ENCODE results near the gene SLC7A10.
A peak's percentile ranks its signal among the peaks of the same experiment; 100 is the strongest.

Gene SLC7A10

DNA sequence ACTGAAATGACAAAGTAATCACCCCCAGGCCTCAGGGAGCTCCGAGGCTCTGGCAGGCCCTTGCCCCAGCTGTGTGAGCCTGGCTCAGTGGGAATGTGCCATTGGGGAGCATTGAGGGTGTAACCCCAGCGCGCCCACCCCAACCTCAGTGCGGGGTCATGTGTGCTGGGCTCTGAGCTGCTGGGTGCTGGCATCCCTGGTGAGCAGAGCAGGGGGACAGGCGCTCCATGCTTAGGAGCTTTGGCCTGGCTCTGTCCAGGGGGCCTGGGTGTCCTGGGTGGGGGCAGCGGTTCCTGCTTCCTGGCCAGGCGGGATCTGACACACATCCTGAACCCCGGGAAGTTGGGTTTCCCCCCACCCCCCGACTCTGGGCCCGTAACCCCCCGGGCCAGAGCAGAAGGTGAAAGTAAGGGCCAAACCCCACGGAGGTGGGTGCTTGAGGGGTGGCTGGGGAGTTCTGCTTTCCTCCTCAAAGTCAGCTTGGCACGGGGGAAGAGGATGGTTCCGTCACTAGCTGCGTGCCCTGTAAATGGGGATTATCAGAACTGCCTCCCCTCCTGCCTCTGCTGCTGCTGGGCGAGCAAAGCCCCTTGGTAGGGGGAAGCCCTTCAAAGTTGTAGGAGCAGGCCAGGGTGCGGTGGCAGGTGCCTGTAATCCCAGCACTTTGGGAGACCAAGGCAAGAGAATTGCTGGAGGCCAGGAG is 29.9 kb downstream of the SLC7A10 start:
- no peaks in the 10 kb centered on the region for H3K27me3 ChIP-seq
- peak overlapping the region; percentile 62 to 66 for H3K4me3 ChIP-seq
- TF ChIP-seq, protein P1, sequence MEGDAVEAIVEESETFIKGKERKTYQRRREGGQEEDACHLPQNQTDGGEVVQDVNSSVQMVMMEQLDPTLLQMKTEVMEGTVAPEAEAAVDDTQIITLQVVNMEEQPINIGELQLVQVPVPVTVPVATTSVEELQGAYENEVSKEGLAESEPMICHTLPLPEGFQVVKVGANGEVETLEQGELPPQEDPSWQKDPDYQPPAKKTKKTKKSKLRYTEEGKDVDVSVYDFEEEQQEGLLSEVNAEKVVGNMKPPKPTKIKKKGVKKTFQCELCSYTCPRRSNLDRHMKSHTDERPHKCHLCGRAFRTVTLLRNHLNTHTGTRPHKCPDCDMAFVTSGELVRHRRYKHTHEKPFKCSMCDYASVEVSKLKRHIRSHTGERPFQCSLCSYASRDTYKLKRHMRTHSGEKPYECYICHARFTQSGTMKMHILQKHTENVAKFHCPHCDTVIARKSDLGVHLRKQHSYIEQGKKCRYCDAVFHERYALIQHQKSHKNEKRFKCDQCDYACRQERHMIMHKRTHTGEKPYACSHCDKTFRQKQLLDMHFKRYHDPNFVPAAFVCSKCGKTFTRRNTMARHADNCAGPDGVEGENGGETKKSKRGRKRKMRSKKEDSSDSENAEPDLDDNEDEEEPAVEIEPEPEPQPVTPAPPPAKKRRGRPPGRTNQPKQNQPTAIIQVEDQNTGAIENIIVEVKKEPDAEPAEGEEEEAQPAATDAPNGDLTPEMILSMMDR (IDR thresholded peaks at IDR 0.05), result no peak
- peak overlapping the region; percentile 34 to 57 for H3K27ac ChIP-seq
- no peak for DNase-seq
- H3K4me1 ChIP-seq, result peaks cover 0 to 20% (median 14%) of the 10 kb centered on the region in 4 donors
- H3K36me3 ChIP-seq, result peaks cover 0 to 24% (median 5%) of the 10 kb centered on the region in 3 donors
- no peaks in the 10 kb centered on the region for H3K9me3 ChIP-seq
- intact Hi-C loops (cut with DNase I; ENCODE audit: low total_unique reads), result no loop called here

DNA sequence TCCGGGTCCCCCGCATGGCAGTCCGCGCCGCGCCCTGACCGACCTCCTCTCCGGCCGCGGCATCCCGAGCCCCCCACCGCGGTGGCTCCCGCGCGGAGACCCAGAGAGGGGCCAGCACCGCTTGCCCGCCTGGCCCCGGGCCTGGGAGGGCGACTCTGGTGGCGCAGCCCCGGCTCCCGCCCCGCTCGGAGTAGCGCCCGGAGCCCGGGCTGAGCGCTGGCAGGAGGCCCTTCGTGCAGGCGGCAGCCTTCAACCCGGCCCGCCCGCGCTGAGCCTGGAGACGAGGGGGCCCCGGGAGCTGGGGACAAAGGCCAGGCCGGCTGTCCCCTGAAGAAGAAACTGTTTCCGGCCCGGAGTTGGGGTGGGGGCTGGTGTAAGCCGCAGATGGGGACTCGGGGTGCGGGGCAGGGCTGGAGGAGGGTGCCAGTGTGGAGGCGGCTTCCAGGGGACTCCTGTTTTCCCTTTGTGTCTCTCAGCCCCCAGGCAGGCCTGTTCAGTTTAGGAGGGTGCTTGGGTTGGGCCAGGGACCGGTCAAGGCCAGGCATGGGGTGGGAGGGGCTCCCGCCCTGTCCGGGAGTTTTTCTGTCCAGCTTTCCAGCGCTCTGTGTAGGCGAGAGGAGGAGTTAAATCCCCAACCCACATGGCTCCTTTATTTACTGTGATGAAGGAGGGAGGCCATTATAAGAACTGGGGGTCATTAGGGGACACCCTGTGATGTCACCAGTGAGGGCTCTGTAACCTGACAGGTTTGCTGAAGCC is 30.6 kb downstream of the SLC7A10 start:
- intact Hi-C loops (cut with DNase I; ENCODE audit: low total_unique reads), result no loop called here
- Histone ChIP-seq H3K27me3 (no peaks in the 10 kb centered on the region), H3K36me3 (peaks cover 0 to 24% (median 5%) of the 10 kb centered on the region in 3 donors), H3K27ac (peak overlapping the region; percentile 34 to 57), H3K4me3 (peak overlapping the region; percentile 62 to 66), H3K4me1 (peaks cover 0 to 20% (median 14%) of the 10 kb centered on the region in 4 donors), H3K9me3 (no peaks in the 10 kb centered on the region)
- no peak for DNase-seq
- TF ChIP-seq, protein P1 (IDR thresholded peaks at IDR 0.05), result no peak

DNA sequence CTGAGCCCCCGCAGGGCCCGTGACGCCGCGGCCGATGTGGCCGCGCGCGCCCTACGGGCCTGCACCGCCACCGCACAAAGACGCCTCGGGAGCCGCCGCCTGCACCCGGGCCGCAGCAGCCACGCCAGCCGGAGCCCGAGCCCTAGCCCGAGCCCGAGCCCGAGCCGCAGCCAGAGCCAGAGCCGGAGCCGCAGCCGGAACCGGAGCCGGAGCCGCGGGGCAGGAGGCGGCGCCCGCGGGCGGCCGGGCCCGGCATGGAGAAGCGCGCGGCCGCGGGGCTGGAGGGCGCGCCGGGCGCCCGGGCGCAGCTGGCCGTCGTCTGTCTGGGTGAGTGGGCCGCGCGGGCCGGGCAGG is 31.1 kb downstream of the SLC7A10 start:
- intact Hi-C loops (cut with DNase I; ENCODE audit: low total_unique reads), result no loop called here
- Histone ChIP-seq H3K9me3 (no peaks in the 10 kb centered on the region), H3K27ac (peak overlapping the region; percentile 34 to 57), H3K4me3 (peak overlapping the region; percentile 62 to 66), H3K4me1 (peaks cover 0 to 20% (median 14%) of the 10 kb centered on the region in 4 donors), H3K36me3 (peaks cover 0 to 24% (median 5%) of the 10 kb centered on the region in 3 donors), H3K27me3 (no peaks in the 10 kb centered on the region)
- DNase-seq, result no peak
- TF ChIP-seq, protein P1 (IDR thresholded peaks at IDR 0.05), result no peak

DNA sequence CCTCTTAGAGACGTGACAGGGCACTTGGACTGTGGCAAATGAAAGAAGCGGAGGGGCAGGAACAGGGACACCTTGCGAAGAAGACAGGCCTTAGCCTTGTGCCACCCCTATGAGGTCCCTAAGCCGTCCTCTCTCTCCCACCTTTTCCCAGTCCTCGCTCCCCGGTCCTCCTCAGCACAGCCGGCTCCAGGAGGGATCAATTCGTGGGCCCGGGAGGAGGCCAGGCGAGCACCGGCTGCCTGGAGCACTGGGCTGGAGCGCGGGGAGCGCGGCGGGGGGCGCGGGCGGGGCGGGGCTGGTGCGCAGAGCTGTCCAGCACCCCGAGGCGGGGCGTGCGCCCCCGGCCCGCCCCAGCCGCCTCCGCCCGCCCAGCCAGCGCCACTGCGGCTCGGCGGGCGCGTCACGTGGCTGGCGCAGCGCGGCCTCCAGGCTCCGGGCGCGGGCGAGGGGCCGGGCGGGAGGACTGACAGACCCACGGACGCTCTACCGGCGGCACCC is 31.7 kb downstream of the SLC7A10 start, which contains the start of gene LRP3:
Gene LRP3 (plus strand): TSS at position 466 of the 498 bp plus-strand sequence. CDS start 456 bp downstream, outside the sequence.
- TF ChIP-seq, protein P1 (IDR thresholded peaks at IDR 0.05), result no peak

DNA sequence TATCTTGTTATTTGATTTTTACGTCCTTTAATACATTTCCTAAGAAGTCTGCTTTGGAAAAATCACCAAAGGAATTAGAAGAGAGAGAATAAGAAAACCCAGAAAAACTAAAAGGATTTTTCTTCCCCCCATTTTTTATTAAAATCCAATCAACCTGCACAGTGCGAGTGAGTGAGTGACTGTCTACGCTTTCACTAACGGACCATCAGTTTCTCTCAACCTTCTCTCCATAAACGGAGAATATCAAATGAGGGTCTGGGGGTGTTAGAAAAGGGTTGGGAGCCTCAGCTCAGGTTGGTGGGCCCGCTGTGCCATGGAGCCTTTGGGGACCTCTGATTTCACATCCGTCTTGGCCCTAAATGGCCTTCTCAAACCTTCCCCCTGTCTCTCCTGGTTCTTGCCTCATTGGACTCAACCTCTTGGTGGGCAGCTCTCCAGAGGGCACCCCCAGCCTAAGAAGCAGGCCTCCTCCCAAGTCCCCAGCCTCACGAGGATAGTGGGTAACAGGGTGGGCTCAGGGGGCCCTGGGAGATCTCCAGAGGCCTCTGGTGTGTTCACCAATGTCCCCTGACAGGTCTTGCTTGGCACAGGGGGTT is 32.3 kb downstream of the SLC7A10 start:
- Histone ChIP-seq H3K9me3 (no peaks in the 10 kb centered on the region), H3K27ac (no peak overlapping the region), H3K4me3 (peak overlapping the region; percentile 62 to 66), H3K36me3 (peaks cover 0 to 14% (median under 1%) of the 10 kb centered on the region in 3 donors), H3K27me3 (no peaks in the 10 kb centered on the region), H3K4me1 (peaks cover 0 to 20% (median 14%) of the 10 kb centered on the region in 4 donors)
- no peak for DNase-seq
- intact Hi-C loops (cut with DNase I; ENCODE audit: low total_unique reads), result no loop called here
- TF ChIP-seq, protein P1 (IDR thresholded peaks at IDR 0.05), result no peak

More for the DNA sequence above, 31.7 kb downstream of the SLC7A10 start, which contains the start of gene LRP3:
- Histone ChIP-seq H3K9me3 (no peaks in the 10 kb centered on the region), H3K4me1 (peaks cover 0 to 20% (median 14%) of the 10 kb centered on the region in 4 donors), H3K36me3 (peaks cover 0 to 20% (median 5%) of the 10 kb centered on the region in 3 donors), H3K27ac (peak within 1 kb of the TSS; percentile 34 to 57), H3K27me3 (no peaks in the 10 kb centered on the region), H3K4me3 (peak within 1 kb of the TSS; percentile 62 to 66)
- no peak for DNase-seq
- intact Hi-C loops (cut with DNase I; ENCODE audit: low total_unique reads), result no loop called here
